ENCODE results near the gene SH2D3A.

The SH2D3A gene

GRCh38 chr19:6712231-6712630 lies 55.0 kb downstream of the SH2D3A start:
- TF ChIP-seq CTCF (IDR thresholded peaks at IDR 0.05) = no peak

- TF ChIP-seq CTCF (IDR thresholded peaks at IDR 0.05) = no peak
These were observed 55.6 kb downstream of the SH2D3A start for GRCh38 chr19:6711605-6712004.

- no peak for TF ChIP-seq CTCF (IDR thresholded peaks at IDR 0.05)
These were observed 56.2 kb downstream of the SH2D3A start for GRCh38 chr19:6711078-6711361.

GRCh38 chr19:6710273-6711077 lies 56.8 kb downstream of the SH2D3A start:
- no peak; the same call in 1 of the 2 replicates for TF ChIP-seq CTCF (IDR thresholded peaks at IDR 0.05)

- TF ChIP-seq CTCF (IDR thresholded peaks at IDR 0.05) = no peak
These were observed 57.7 kb downstream of the SH2D3A start for GRCh38 chr19:6709549-6709948.

GRCh38 chr19:6708346-6708745 lies 58.9 kb downstream of the SH2D3A start:
- TF ChIP-seq CTCF (IDR thresholded peaks at IDR 0.05) = no peak

- TF ChIP-seq CTCF (IDR thresholded peaks at IDR 0.05) = no peak
These were observed 59.6 kb downstream of the SH2D3A start for GRCh38 chr19:6707658-6708018.
